Fibroblast of villous mesenchyme (primary cell): ENCODE data around the gene UBIAD1. TPM values are rescaled to one million over a fixed set of nuclear protein-coding genes. Genes with fewer than 3 reads are reported as not detected.

Experiments used
- DNase-seq: peaks from one replicate; pipeline ENCODE4 v3.0.0-alpha.2; 2010; ENCODE audit warnings: low read depth
- H3K4me3 ChIP-seq: 2 replicates; pipeline ENCODE4 v1.5.1; 2011; ENCODE audit warnings: low read depth, mild to moderate bottlenecking, low read length
- CTCF ChIP-seq: IDR thresholded peaks from 2 replicates; pipeline ENCODE4 v1.5.1; 2012; ENCODE audit warnings: low read depth, mild to moderate bottlenecking, low read length; ENCODE audit not compliant: insufficient read depth
- total RNA-seq: library from RNA; depleted of rRNA; stranded (reverse); fragments of >200 nt; gene quantifications from 2 replicates; pipeline ENCODE4 v1.2.3, GENCODE V29; 2012

UBIAD1 gene
- total RNA-seq, 1 donor, result 9.5 TPM

- TF ChIP-seq CTCF, result no peak
- no peak overlapping the region for H3K4me3 ChIP-seq
- DNase-seq, result no peak
Measured at GRCh38 chr1:11321656-11322491, 48.9 kb downstream of the UBIAD1 start.

GRCh38 chr1:11324567-11325165 lies 51.7 kb downstream of the UBIAD1 start:
- no peak for TF ChIP-seq CTCF
- DNase-seq, result no peak
- no peak overlapping the region for H3K4me3 ChIP-seq

- no peak for TF ChIP-seq CTCF
- no peak overlapping the region for H3K4me3 ChIP-seq
- no peak for DNase-seq
Measured at GRCh38 chr1:11326070-11326469, 53.1 kb downstream of the UBIAD1 start.

- no peak for TF ChIP-seq CTCF
- no peak overlapping the region for H3K4me3 ChIP-seq
- DNase-seq, result no peak
Measured at GRCh38 chr1:11328444-11328843, 55.4 kb downstream of the UBIAD1 start.

- no peak for DNase-seq
- no peak for TF ChIP-seq CTCF
- no peak overlapping the region for H3K4me3 ChIP-seq
Measured at GRCh38 chr1:11330411-11330810, 57.4 kb downstream of the UBIAD1 start.

GRCh38 chr1:11331036-11331944 lies 58.3 kb downstream of the UBIAD1 start:
- DNase-seq, result no peak
- no peak for TF ChIP-seq CTCF
- no peak overlapping the region for H3K4me3 ChIP-seq
